AG04450 (cell line): ENCODE measurements around the gene MS4A10. TPM values are rescaled to one million over a fixed set of nuclear protein-coding genes. Genes with fewer than 3 reads are reported as not detected.
A peak's percentile ranks its signal among the peaks of the same experiment; 100 is the strongest.

Experiments
- CTCF ChIA-PET: fragments of 300-600, 350-600 bp; formaldehyde crosslinking; extraction: SDS; loops from one replicate; lab custom pipeline; 2022; ENCODE audit warnings: antibody characterized with exemption, inconsistent platforms; lab: Charles Lee
- POLR2A ChIA-PET: fragments of 350-600 bp; formaldehyde crosslinking; extraction: SDS; loops from one replicate; lab custom pipeline; 2021; ENCODE audit warnings: antibody characterized with exemption, inconsistent platforms; lab: Yijun Ruan, JAX
- DNase-seq: peaks from one replicate; pipeline ENCODE4 v3.0.0-alpha.2; 2011; ENCODE audit warnings: low read depth, low spot score
- H3K27ac ChIP-seq: one replicate; pipeline ENCODE4 v1.5.1; 2012; ENCODE audit warnings: low read depth, low read length, control low read depth
- H3K27me3 ChIP-seq: one replicate; pipeline ENCODE4 v1.6.0; 2012; ENCODE audit warnings: low read length; ENCODE audit not compliant: control insufficient read depth, insufficient read depth
- H3K4me3 ChIP-seq: 2 replicates; pipeline ENCODE4 v1.5.1; 2011; ENCODE audit warnings: mild to moderate bottlenecking, low read depth, low read length, control low read depth
- H3K9me3 ChIP-seq: 2 replicates; pipeline ENCODE4 v1.5.1; 2012; ENCODE audit warnings: low read length; ENCODE audit not compliant: control insufficient read depth, insufficient read depth
- CTCF ChIP-seq: IDR thresholded peaks from 2 replicates; pipeline ENCODE4 v1.5.1; 2011; ENCODE audit warnings: low read depth, low read length, control low read depth, inconsistent platforms
- polyA plus RNA-seq: library from polyadenylated mRNA; depleted of rRNA; stranded (reverse); fragments of >200 nt; gene quantifications from 2 replicates; pipeline ENCODE4 v1.2.3, GENCODE V29; 2011

MS4A10 gene
- polyA plus RNA-seq, 1 experiment = not detected

- Histone ChIP-seq H3K9me3 (no peaks in the 10 kb centered on the region), H3K27ac (no peak overlapping the region), H3K27me3 (peaks cover 3% of the 10 kb centered on the region), H3K4me3 (no peak overlapping the region)
- POLR2A ChIA-PET = interaction anchor here (1.0 kb wide), 1 partner anchor 11 kb away, joined by 6 read pairs; no protein-coding TSS in a partner anchor
- CTCF ChIA-PET = interaction anchor here (0.5 to 6.8 kb wide), 25 partner anchors 9 to 412 kb away, joined by 3 to 65 read pairs (median 5); partner anchors contain the start of genes MS4A10 and MS4A15
- DNase-seq = peak; percentile 81
- peak; percentile 91 for TF ChIP-seq CTCF
These were observed 9.6 kb upstream of the MS4A10 start for GRCh38 chr11:60775420-60775961.

- no peak for TF ChIP-seq CTCF
- Histone ChIP-seq H3K27ac (no peak overlapping the region), H3K9me3 (no peaks in the 10 kb centered on the region), H3K27me3 (peaks cover 3% of the 10 kb centered on the region), H3K4me3 (no peak overlapping the region)
- no peak for DNase-seq
- ChIA-PET POLR2A (interaction anchor here (1.0 kb wide), 1 partner anchor 11 kb away, joined by 6 read pairs; no protein-coding TSS in a partner anchor), CTCF (interaction anchor here (0.6 to 6.8 kb wide), 14 partner anchors 9 to 1704 kb away, joined by 3 to 65 read pairs (median 5); partner anchors contain the start of gene MS4A10)
These were observed 9.0 kb upstream of the MS4A10 start for GRCh38 chr11:60776167-60776566.

- ChIA-PET POLR2A (interaction anchor here (0.9 kb wide), 1 partner anchor 129 kb away, joined by 3 read pairs; the partner anchor contains the start of gene PRPF19), CTCF (interaction anchor here (0.6 to 6.8 kb wide), 9 partner anchors 8 to 1240 kb away, joined by 3 to 65 read pairs (median 11); partner anchors contain the start of gene MS4A10)
- H3K9me3 ChIP-seq = no peaks in the 10 kb centered on the region
- DNase-seq = no peak
- peaks cover 6% of the 10 kb centered on the region for H3K27me3 ChIP-seq
- no peak overlapping the region for H3K4me3 ChIP-seq
- no peak overlapping the region for H3K27ac ChIP-seq
- TF ChIP-seq CTCF = no peak
These were observed 8.0 kb upstream of the MS4A10 start for GRCh38 chr11:60777106-60777505.

GRCh38 chr11:60777572-60777971 lies 7.6 kb upstream of the MS4A10 start:
- TF ChIP-seq CTCF = no peak
- ChIA-PET POLR2A (interaction anchor here (0.9 kb wide), 1 partner anchor 129 kb away, joined by 3 read pairs; the partner anchor contains the start of gene PRPF19), CTCF (interaction anchor here (0.6 to 6.8 kb wide), 8 partner anchors 8 to 1240 kb away, joined by 3 to 65 read pairs (median 20); partner anchors contain the start of gene MS4A10)
- Histone ChIP-seq H3K27ac (no peak overlapping the region), H3K4me3 (no peak overlapping the region), H3K27me3 (peaks cover 9% of the 10 kb centered on the region), H3K9me3 (no peaks in the 10 kb centered on the region)
- no peak for DNase-seq

- Histone ChIP-seq H3K27ac (no peak overlapping the region), H3K27me3 (peaks cover 6% of the 10 kb centered on the region), H3K4me3 (no peak overlapping the region), H3K9me3 (no peaks in the 10 kb centered on the region)
- DNase-seq = no peak
- ChIA-PET CTCF (interaction anchor here (1.2 to 6.8 kb wide), 3 partner anchors 107 to 407 kb away, joined by 3 to 65 read pairs (median 64); no protein-coding TSS in a partner anchor), POLR2A (no interaction called here)
- no peak for TF ChIP-seq CTCF
These were observed 5.1 kb upstream of the MS4A10 start for GRCh38 chr11:60780065-60780464.
